ENCODE measurements around the gene EPHB4. TPM values are rescaled to one million over a fixed set of nuclear protein-coding genes. Genes with fewer than 3 reads are reported as not detected.

The EPHB4 gene
- total and polyA plus RNA-seq, 12 donors = 13.8 to 41.6 (median 21.0) TPM

- ATAC-seq (no peak), DNase-seq (no peak)
- Histone ChIP-seq H3K27me3 (peaks cover 0 to 55% (median 22%) of the 10 kb centered on the region in 7 donors), H3K9me3 (peaks cover 0 to 23% (median 0%) of the 10 kb centered on the region in 11 donors), H3K27ac (no peak overlapping the region), H3K4me1 (no peaks in the 10 kb centered on the region), H3K36me3 (no peaks in the 10 kb centered on the region), H3K4me3 (no peak overlapping the region)
- TF ChIP-seq CTCF (IDR thresholded peaks at IDR 0.05) = no peak
- intact Hi-C loops (cut with DNase I) = no loop called here
- 92 to 96% methylated on average over 2 of the region's 2 CpGs for WGBS, 2 donors
Observed at GRCh38 chr7:100783804-100784203, 43.5 kb downstream of the EPHB4 start.

- Histone ChIP-seq H3K4me1 (no peaks in the 10 kb centered on the region), H3K27ac (no peak overlapping the region), H3K27me3 (peaks cover 0 to 51% (median 22%) of the 10 kb centered on the region in 7 donors), H3K4me3 (no peak overlapping the region), H3K9me3 (peaks cover 0 to 23% (median 0%) of the 10 kb centered on the region in 11 donors), H3K36me3 (no peaks in the 10 kb centered on the region)
- no peak for ATAC-seq
- DNase-seq = no peak
- TF ChIP-seq CTCF (IDR thresholded peaks at IDR 0.05) = no peak
- intact Hi-C loops (cut with DNase I) = no loop called here
- WGBS, 2 donors = 46 to 56% methylated on average over 7 of the region's 7 CpGs
Observed at GRCh38 chr7:100781255-100781654, 46.1 kb downstream of the EPHB4 start.

- Histone ChIP-seq H3K27me3 (peaks cover 0 to 48% (median 18%) of the 10 kb centered on the region in 7 donors), H3K4me1 (no peaks in the 10 kb centered on the region), H3K36me3 (no peaks in the 10 kb centered on the region), H3K4me3 (no peak overlapping the region), H3K9me3 (peaks cover 0 to 18% (median 0%) of the 10 kb centered on the region in 11 donors), H3K27ac (no peak overlapping the region)
- no peak for DNase-seq
- 43 to 57% methylated on average over 17 of the region's 17 CpGs for WGBS, 2 donors
- ATAC-seq = no peak
- intact Hi-C loops (cut with DNase I) = no loop called here
- no peak for TF ChIP-seq CTCF (IDR thresholded peaks at IDR 0.05)
Observed at GRCh38 chr7:100779359-100779758, 48.0 kb downstream of the EPHB4 start.

- peaks cover 0 to 48% (median 18%) of the 10 kb centered on the region in 7 donors for H3K27me3 ChIP-seq
- TF ChIP-seq CTCF (IDR thresholded peaks at IDR 0.05) = no peak
- no peak for ATAC-seq
- intact Hi-C loops (cut with DNase I) = no loop called here
- no peak for DNase-seq
- H3K4me3 ChIP-seq = no peak overlapping the region
- no peak overlapping the region for H3K27ac ChIP-seq
- no peaks in the 10 kb centered on the region for H3K36me3 ChIP-seq
- H3K9me3 ChIP-seq = peaks cover 0 to 6% (median 0%) of the 10 kb centered on the region in 11 donors
- no peaks in the 10 kb centered on the region for H3K4me1 ChIP-seq
- 79 to 86% methylated on average over 6 of the region's 6 CpGs for WGBS, 2 donors
Observed at GRCh38 chr7:100778061-100778621, 49.2 kb downstream of the EPHB4 start.
